DOHH2 (cell line): Measurements from ENCODE around the gene CHI3L2.

ENCODE experiments used
- CTCF ChIP-seq: fragments of 200-600 bp; sonication (generic); IDR thresholded peaks from one replicate; pipeline ENCODE4 v1.5.1; 2014; ENCODE audit warnings: antibody characterized with exemption, mild to moderate bottlenecking, low read depth, low read length; ENCODE audit not compliant: poor library complexity, severe bottlenecking
- EZH2phosphoT487 ChIP-seq: fragments of 200-600 bp; sonication (generic); IDR thresholded peaks from 2 replicates; pipeline ENCODE4 v1.6.1; 2017; ENCODE audit warnings: borderline replicate concordance, mild to moderate bottlenecking, antibody characterized with exemption, low read length, moderate library complexity, mixed read lengths

GRCh38 chr1:111212634-111213335 lies 14.7 kb upstream of the CHI3L2 start:
- TF ChIP-seq CTCF (no peak), EZH2phosphoT487 (no peak)
